Effector memory CD4-positive, alpha-beta T cell (primary cell): ENCODE measurements around the gene TBC1D5.

Experiments
- DNase-seq, 3 donors: peaks; one replicate each; pipeline ENCODE4 v3.0.0-alpha.2; 2020
- H3K27ac ChIP-seq: 2 replicates; pipeline ENCODE4 v1.7.0; 2013; ENCODE audit warnings: mild to moderate bottlenecking, low read length, moderate library complexity; ENCODE audit not compliant: insufficient read depth, poor library complexity, severe bottlenecking
- H3K27me3 ChIP-seq: replicated peaks from 2 replicates; pipeline ENCODE4 v1.7.0; 2013; ENCODE audit warnings: mild to moderate bottlenecking, low read length; ENCODE audit not compliant: insufficient read depth, control insufficient read depth, poor library complexity, severe bottlenecking
- H3K36me3 ChIP-seq: 2 replicates; pipeline ENCODE4 v1.7.0; 2013; ENCODE audit warnings: mild to moderate bottlenecking, low read length, moderate library complexity; ENCODE audit not compliant: control insufficient read depth, insufficient read depth
- H3K4me1 ChIP-seq: 2 replicates; pipeline ENCODE4 v1.7.0; 2013; ENCODE audit warnings: low read length, mild to moderate bottlenecking; ENCODE audit not compliant: control insufficient read depth, insufficient read depth, poor library complexity, severe bottlenecking
- H3K4me3 ChIP-seq: 2 replicates; pipeline ENCODE4 v1.7.0; 2013; ENCODE audit warnings: low read length, low read depth, mild to moderate bottlenecking; ENCODE audit not compliant: insufficient read depth, poor library complexity, severe bottlenecking
- H3K9me3 ChIP-seq: 2 replicates; pipeline ENCODE4 v1.7.0; 2013; ENCODE audit warnings: mild to moderate bottlenecking, low read length, moderate library complexity; ENCODE audit not compliant: control insufficient read depth

TBC1D5 gene

DNA sequence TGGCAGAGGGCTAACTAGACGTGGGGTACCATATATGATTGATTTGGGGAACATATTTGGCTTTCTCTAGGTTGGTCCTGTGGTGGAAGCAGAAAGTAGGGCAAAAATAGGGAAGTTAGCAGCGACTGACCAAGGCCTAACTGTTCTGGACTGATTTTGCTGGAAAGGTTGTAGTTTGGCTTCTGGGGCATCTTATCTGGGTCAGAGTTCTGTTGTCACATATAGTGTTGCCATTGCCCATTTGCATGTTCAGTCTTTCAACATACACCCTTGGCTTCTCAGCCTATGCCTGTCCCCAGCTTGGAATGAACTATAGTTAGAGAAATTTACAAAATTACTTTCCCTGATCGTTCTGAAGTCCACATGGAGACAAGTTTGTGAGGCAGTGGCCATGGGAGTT, 426.5 kb downstream of the TBC1D5 start:
- Histone ChIP-seq H3K4me1 (no peaks in the 10 kb centered on the region), H3K4me3 (no peak overlapping the region), H3K36me3 (no peaks in the 10 kb centered on the region), H3K27ac (no peak overlapping the region), H3K27me3 (no peaks in the 10 kb centered on the region), H3K9me3 (no peaks in the 10 kb centered on the region)
- DNase-seq = no peak

- H3K27ac ChIP-seq = no peak overlapping the region
- H3K9me3 ChIP-seq = no peaks in the 10 kb centered on the region
- H3K36me3 ChIP-seq = no peaks in the 10 kb centered on the region
- no peak overlapping the region for H3K4me3 ChIP-seq
- DNase-seq = no peak
- no peaks in the 10 kb centered on the region for H3K4me1 ChIP-seq
- H3K27me3 ChIP-seq = no peaks in the 10 kb centered on the region
Observed at GRCh38 chr3:17314171-17314570, 428.3 kb downstream of the TBC1D5 start.

- H3K9me3 ChIP-seq = no peaks in the 10 kb centered on the region
- H3K4me1 ChIP-seq = no peaks in the 10 kb centered on the region
- DNase-seq = no peak
- no peak overlapping the region for H3K4me3 ChIP-seq
- no peak overlapping the region for H3K27ac ChIP-seq
- H3K36me3 ChIP-seq = no peaks in the 10 kb centered on the region
- H3K27me3 ChIP-seq = no peaks in the 10 kb centered on the region
Observed at GRCh38 chr3:17313746-17314145, 428.7 kb downstream of the TBC1D5 start.

DNA sequence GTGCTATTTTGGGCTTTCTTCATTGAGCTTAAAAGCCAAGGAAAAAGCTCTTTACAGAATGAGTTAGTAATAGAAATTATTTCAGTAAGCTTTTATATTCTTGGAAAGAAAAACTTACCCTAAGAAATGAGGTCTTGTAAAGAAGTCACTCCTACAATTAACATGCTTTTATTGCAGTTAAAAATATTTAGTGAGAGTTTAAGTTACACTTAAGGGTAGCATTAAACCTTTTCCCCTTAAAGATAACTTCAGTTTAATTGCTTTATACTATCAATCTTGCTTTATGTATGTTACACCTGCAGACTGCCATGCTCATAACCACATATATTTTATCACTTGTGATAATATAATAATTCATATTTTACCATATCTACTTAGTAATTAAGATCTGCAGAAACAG, 431.4 kb downstream of the TBC1D5 start:
- peaks cover 5% of the 10 kb centered on the region for H3K36me3 ChIP-seq
- DNase-seq = no peak
- no peaks in the 10 kb centered on the region for H3K4me1 ChIP-seq
- no peak overlapping the region for H3K4me3 ChIP-seq
- H3K9me3 ChIP-seq = no peaks in the 10 kb centered on the region
- no peaks in the 10 kb centered on the region for H3K27me3 ChIP-seq
- H3K27ac ChIP-seq = no peak overlapping the region

GRCh38 chr3:17307887-17308286, 434.5 kb downstream of the TBC1D5 start:
- no peaks in the 10 kb centered on the region for H3K27me3 ChIP-seq
- H3K36me3 ChIP-seq = peaks cover 5% of the 10 kb centered on the region
- H3K9me3 ChIP-seq = no peaks in the 10 kb centered on the region
- H3K27ac ChIP-seq = no peak overlapping the region
- no peak overlapping the region for H3K4me3 ChIP-seq
- no peak for DNase-seq
- H3K4me1 ChIP-seq = no peaks in the 10 kb centered on the region

- Histone ChIP-seq H3K4me1 (no peaks in the 10 kb centered on the region), H3K27me3 (no peaks in the 10 kb centered on the region), H3K9me3 (no peaks in the 10 kb centered on the region), H3K36me3 (peaks cover 5% of the 10 kb centered on the region), H3K4me3 (no peak overlapping the region), H3K27ac (no peak overlapping the region)
- no peak for DNase-seq
Observed at GRCh38 chr3:17307482-17307881, 434.9 kb downstream of the TBC1D5 start.

DNA sequence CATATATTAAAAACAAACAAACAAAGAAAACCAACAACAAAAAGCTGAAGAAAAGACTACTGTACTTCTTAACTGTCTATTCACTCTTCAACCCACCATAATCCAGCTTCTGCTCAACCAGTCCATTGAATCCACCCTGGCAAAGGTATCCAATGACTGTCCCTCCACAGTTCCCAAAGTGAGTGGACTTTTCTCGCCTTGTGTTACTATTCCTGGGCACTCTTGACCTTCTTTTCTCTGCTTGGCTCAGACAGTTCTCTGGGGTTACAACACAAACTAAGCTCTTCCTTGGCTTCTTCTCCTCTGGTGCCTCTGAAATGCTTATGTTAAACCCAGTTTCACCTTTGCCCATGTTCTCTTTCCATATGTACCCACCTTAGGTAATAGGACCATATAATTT, 437.5 kb downstream of the TBC1D5 start:
- no peak for DNase-seq

DNA sequence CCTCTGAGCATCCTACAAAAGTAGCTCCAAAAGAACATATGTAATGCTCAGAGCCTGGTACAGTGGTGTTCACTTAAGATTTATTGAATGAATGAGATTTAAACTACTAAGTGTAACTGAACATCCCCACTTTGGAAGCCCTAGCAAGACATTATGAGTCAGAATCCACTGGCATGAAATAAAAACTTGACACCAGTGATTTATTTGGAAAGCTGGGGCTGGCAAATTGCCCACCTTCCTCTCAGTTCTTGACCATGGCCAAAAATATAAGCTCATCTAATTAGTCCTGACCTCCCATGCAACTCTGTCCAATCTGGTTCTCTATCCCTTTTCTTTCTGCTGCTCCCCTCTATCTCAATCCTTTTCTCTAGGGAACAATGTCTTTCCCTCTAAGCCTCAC, 439.7 kb downstream of the TBC1D5 start:
- Histone ChIP-seq H3K27ac (no peak overlapping the region), H3K27me3 (no peaks in the 10 kb centered on the region), H3K36me3 (peaks cover 3% of the 10 kb centered on the region), H3K9me3 (no peaks in the 10 kb centered on the region), H3K4me1 (no peaks in the 10 kb centered on the region), H3K4me3 (no peak overlapping the region)
- DNase-seq = no peak

More for the DNA sequence above, 437.5 kb downstream of the TBC1D5 start:
- H3K36me3 ChIP-seq = peaks cover 5% of the 10 kb centered on the region
- no peak overlapping the region for H3K4me3 ChIP-seq
- H3K9me3 ChIP-seq = no peaks in the 10 kb centered on the region
- no peak overlapping the region for H3K27ac ChIP-seq
- H3K4me1 ChIP-seq = no peaks in the 10 kb centered on the region
- H3K27me3 ChIP-seq = no peaks in the 10 kb centered on the region

DNA sequence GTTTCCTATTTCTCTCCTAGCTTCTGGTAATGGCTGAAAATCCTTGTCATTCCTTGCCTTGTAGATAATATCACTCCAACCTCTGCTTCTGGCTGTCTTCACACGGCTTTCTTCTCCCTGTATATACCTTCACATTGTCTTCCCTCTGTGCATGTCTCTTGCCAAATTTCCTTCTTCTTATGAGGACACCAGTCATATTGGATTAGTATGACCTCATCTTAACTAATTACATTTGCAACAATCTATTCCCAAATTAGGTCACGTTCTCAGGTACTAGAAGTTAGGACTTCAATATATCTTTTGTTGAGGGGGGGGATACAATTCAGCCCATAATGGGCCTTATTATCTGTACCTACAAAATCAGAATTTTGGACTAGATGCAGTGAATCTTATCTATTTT, 440.3 kb downstream of the TBC1D5 start:
- no peak for DNase-seq
- Histone ChIP-seq H3K9me3 (no peaks in the 10 kb centered on the region), H3K36me3 (no peaks in the 10 kb centered on the region), H3K4me3 (no peak overlapping the region), H3K4me1 (no peaks in the 10 kb centered on the region), H3K27me3 (no peaks in the 10 kb centered on the region), H3K27ac (no peak overlapping the region)

- Histone ChIP-seq H3K36me3 (no peaks in the 10 kb centered on the region), H3K9me3 (no peaks in the 10 kb centered on the region), H3K27ac (no peak overlapping the region), H3K27me3 (no peaks in the 10 kb centered on the region), H3K4me3 (no peak overlapping the region), H3K4me1 (no peaks in the 10 kb centered on the region)
- DNase-seq = no peak
Observed at GRCh38 chr3:17301271-17301670, 441.2 kb downstream of the TBC1D5 start.

DNA sequence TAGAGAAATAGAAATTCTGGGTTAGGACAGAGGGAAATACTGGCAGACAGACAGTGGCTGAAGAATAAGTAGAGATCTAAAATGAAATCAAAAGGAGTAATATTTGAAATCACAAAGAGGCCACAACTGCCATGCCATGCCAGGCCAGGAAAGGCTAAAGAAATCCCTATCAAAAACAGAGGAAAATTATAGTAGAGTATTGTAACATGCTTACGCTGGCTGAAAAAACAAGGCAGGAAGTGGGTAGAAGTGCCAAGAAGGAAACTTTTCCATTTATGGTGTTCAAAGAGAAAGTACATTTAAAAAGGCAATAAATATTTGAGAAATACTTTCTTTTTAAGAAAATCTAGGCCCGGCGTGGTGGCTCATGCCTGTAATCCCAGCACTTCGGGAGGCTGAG, 442.0 kb downstream of the TBC1D5 start:
- DNase-seq = no peak
- H3K9me3 ChIP-seq = no peaks in the 10 kb centered on the region
- H3K4me3 ChIP-seq = no peak overlapping the region
- H3K36me3 ChIP-seq = no peaks in the 10 kb centered on the region
- no peaks in the 10 kb centered on the region for H3K27me3 ChIP-seq
- H3K4me1 ChIP-seq = no peaks in the 10 kb centered on the region
- H3K27ac ChIP-seq = no peak overlapping the region
